Ishikawa (cell line): ENCODE measurements around the gene NANS.

Experiments
- CREB1 ChIP-seq: IDR thresholded peaks from 2 replicates; pipeline ENCODE4 v1.6.1; 2012; ENCODE audit warnings: low read depth
- EP300 ChIP-seq: IDR thresholded peaks from 2 replicates; pipeline ENCODE4 v1.6.1; 2012; ENCODE audit warnings: borderline replicate concordance
- FOXM1 ChIP-seq: IDR thresholded peaks from 2 replicates; pipeline ENCODE4 v1.6.1; 2012; ENCODE audit warnings: low read depth, borderline replicate concordance
- MAX ChIP-seq: IDR thresholded peaks from 2 replicates; pipeline ENCODE4 v1.6.1; 2012
- RAD21 ChIP-seq: IDR thresholded peaks from 2 replicates; pipeline ENCODE4 v1.6.1; 2012; ENCODE audit warnings: low read depth
- REST ChIP-seq: IDR thresholded peaks from 2 replicates; pipeline ENCODE4 v1.6.1; 2012; ENCODE audit warnings: low read depth, mild to moderate bottlenecking
- TAF1 ChIP-seq: IDR thresholded peaks from 2 replicates; pipeline ENCODE4 v1.6.1; 2012; ENCODE audit warnings: low read depth, mild to moderate bottlenecking
- TCF12 ChIP-seq: IDR thresholded peaks from 2 replicates; pipeline ENCODE4 v1.6.1; 2012; ENCODE audit warnings: low read depth
- YY1 ChIP-seq: IDR thresholded peaks from 2 replicates; pipeline ENCODE4 v1.6.1; 2012; ENCODE audit warnings: low read depth

GRCh38 chr9:98017306-98017705, 39.2 kb upstream of the NANS start:
- TF ChIP-seq RAD21 (no peak), TCF12 (no peak), MAX (no peak), CREB1 (no peak), TAF1 (no peak), YY1 (no peak), FOXM1 (no peak), EP300 (no peak), REST (no peak)
